ENCODE data around the gene ARF5.
"Not testable (repeated sequence)": the region's sequence is repeated elsewhere in the genome, so short reads cannot be mapped to it uniquely, and the experiment has no call there.

Gene ARF5

GRCh38 chr7:127588019-127588696 lies at the start of gene ARF5:
TSS of gene ARF5 (plus strand) at chr7:127588411. CDS start at chr7:127588499, 88 bp downstream.
- in situ Hi-C loops (cut with MboI; ENCODE audit: low sequenced_read_pairs): no loop called here

GRCh38 chr7:127539116-127539515 lies 49.1 kb upstream of the ARF5 start:
- in situ Hi-C loops (cut with MboI; ENCODE audit: low sequenced_read_pairs): no loop called here

- in situ Hi-C loops (cut with MboI; ENCODE audit: low sequenced_read_pairs): not testable (repeated sequence)
Observed at GRCh38 chr7:127540461-127540860, 47.8 kb upstream of the ARF5 start.

- in situ Hi-C loops (cut with MboI; ENCODE audit: low sequenced_read_pairs): no loop called here
Observed at GRCh38 chr7:127541548-127541947, 46.7 kb upstream of the ARF5 start.

GRCh38 chr7:127546313-127546712 lies 41.9 kb upstream of the ARF5 start:
- in situ Hi-C loops (cut with MboI; ENCODE audit: low sequenced_read_pairs): no loop called here

- in situ Hi-C loops (cut with MboI; ENCODE audit: low sequenced_read_pairs): no loop called here
Observed at GRCh38 chr7:127550247-127550646, 38.0 kb upstream of the ARF5 start.

- in situ Hi-C loops (cut with MboI; ENCODE audit: low sequenced_read_pairs): no loop called here
Observed at GRCh38 chr7:127551941-127552340, 36.3 kb upstream of the ARF5 start.

- in situ Hi-C loops (cut with MboI; ENCODE audit: low sequenced_read_pairs): no loop called here
Observed at GRCh38 chr7:127556404-127556803, 31.8 kb upstream of the ARF5 start.

GRCh38 chr7:127557803-127558202 lies 30.4 kb upstream of the ARF5 start:
- in situ Hi-C loops (cut with MboI; ENCODE audit: low sequenced_read_pairs): no loop called here

GRCh38 chr7:127566242-127566641 lies 22.0 kb upstream of the ARF5 start:
- in situ Hi-C loops (cut with MboI; ENCODE audit: low sequenced_read_pairs): no loop called here

GRCh38 chr7:127568034-127568433 lies 20.2 kb upstream of the ARF5 start:
- in situ Hi-C loops (cut with MboI; ENCODE audit: low sequenced_read_pairs): not testable (repeated sequence)

GRCh38 chr7:127571741-127572505 lies 16.3 kb upstream of the ARF5 start:
- in situ Hi-C loops (cut with MboI; ENCODE audit: low sequenced_read_pairs): no loop called here

- in situ Hi-C loops (cut with MboI; ENCODE audit: low sequenced_read_pairs): no loop called here
Observed at GRCh38 chr7:127578036-127578684, 10.1 kb upstream of the ARF5 start.

- in situ Hi-C loops (cut with MboI; ENCODE audit: low sequenced_read_pairs): no loop called here
Observed at GRCh38 chr7:127578711-127579275, 9.4 kb upstream of the ARF5 start.

GRCh38 chr7:127580612-127581011 lies 7.6 kb upstream of the ARF5 start:
- in situ Hi-C loops (cut with MboI; ENCODE audit: low sequenced_read_pairs): no loop called here

GRCh38 chr7:127581716-127582115 lies 6.5 kb upstream of the ARF5 start:
- in situ Hi-C loops (cut with MboI; ENCODE audit: low sequenced_read_pairs): no loop called here

- in situ Hi-C loops (cut with MboI; ENCODE audit: low sequenced_read_pairs): no loop called here
Observed at GRCh38 chr7:127582361-127582760, 5.8 kb upstream of the ARF5 start.

GRCh38 chr7:127584648-127585043 lies 3.6 kb upstream of the ARF5 start:
- in situ Hi-C loops (cut with MboI; ENCODE audit: low sequenced_read_pairs): no loop called here

GRCh38 chr7:127585044-127585953 lies 2.9 kb upstream of the ARF5 start, which contains the start of gene GCC1:
TSS of gene GCC1 (minus strand) at chr7:127585596. CDS start at chr7:127585182, 414 bp downstream.
- in situ Hi-C loops (cut with MboI; ENCODE audit: low sequenced_read_pairs): no loop called here

GRCh38 chr7:127586346-127586745 lies 1.9 kb upstream of the ARF5 start:
- in situ Hi-C loops (cut with MboI; ENCODE audit: low sequenced_read_pairs): no loop called here

Data from hTERT RPE-1 (cell line).